Astrocyte (in vitro differentiated cells and primary cell): Measurements from ENCODE around the gene MAP7D1. TPM values are rescaled to one million over a fixed set of nuclear protein-coding genes. Genes with fewer than 3 reads are reported as not detected.
A peak's percentile ranks its signal among the peaks of the same experiment; 100 is the strongest.
"Not testable (repeated sequence)": the region's sequence is repeated elsewhere in the genome, so short reads cannot be mapped to it uniquely, and the experiment has no call there.

Experiments
- DNase-seq: peaks from one replicate; pipeline ENCODE4 v3.0.0-alpha.2; 2010; ENCODE audit warnings: low read depth
- FAIRE-seq: peaks from 2 replicates; lab custom pipeline; 2011; peaks lifted over from hg19 to GRCh38; lab: Jason Lieb, UNC
- H2AFZ ChIP-seq: 2 replicates; pipeline ENCODE4 v1.6.0; 2012; ENCODE audit warnings: low read depth, low read length, inconsistent platforms
- H3K27ac ChIP-seq: 2 replicates; pipeline ENCODE4 v1.5.1; 2011; ENCODE audit warnings: low read depth, low read length, inconsistent platforms
- H3K27me3 ChIP-seq: 2 replicates; pipeline ENCODE4 v1.6.0; 2011; ENCODE audit warnings: low read length, inconsistent platforms; ENCODE audit not compliant: insufficient read depth
- H3K36me3 ChIP-seq: 2 replicates; pipeline ENCODE4 v1.5.1; 2011; ENCODE audit warnings: low read length, inconsistent platforms; ENCODE audit not compliant: insufficient read depth
- H3K4me1 ChIP-seq: 2 replicates; pipeline ENCODE4 v1.5.1; 2011; ENCODE audit warnings: low read length, inconsistent platforms; ENCODE audit not compliant: insufficient read depth
- H3K4me2 ChIP-seq: 2 replicates; pipeline ENCODE4 v1.6.0; 2012; ENCODE audit warnings: low read length, inconsistent platforms
- H3K4me3 ChIP-seq: 2 replicates; pipeline ENCODE4 v1.5.1; 2011; ENCODE audit warnings: low read depth, mild to moderate bottlenecking, low read length, inconsistent platforms; ENCODE audit not compliant: insufficient read depth
- H3K79me2 ChIP-seq: 2 replicates; pipeline ENCODE4 v1.6.0; 2012; ENCODE audit warnings: mild to moderate bottlenecking, low read length, inconsistent platforms; ENCODE audit not compliant: insufficient read depth
- H3K9ac ChIP-seq: 2 replicates; pipeline ENCODE4 v1.6.0; 2012; ENCODE audit warnings: mild to moderate bottlenecking, low read length, inconsistent platforms
- H3K9me3 ChIP-seq: 2 replicates; pipeline ENCODE4 v1.5.1; 2012; ENCODE audit warnings: low read depth, mild to moderate bottlenecking, low read length, inconsistent platforms; ENCODE audit not compliant: insufficient read depth
- H4K20me1 ChIP-seq: 2 replicates; pipeline ENCODE4 v1.6.0; 2012; ENCODE audit warnings: low read length, inconsistent platforms; ENCODE audit not compliant: insufficient read depth
- H3K27ac Mint-ChIP-seq: one replicate; pipeline ENCODE4 v1.8.0; 2021; ENCODE audit warnings: mild to moderate bottlenecking, mixed read lengths; ENCODE audit not compliant: unreplicated experiment
- H3K27me3 Mint-ChIP-seq: one replicate; pipeline ENCODE4 v1.8.0; 2021; ENCODE audit warnings: low read depth, mixed read lengths; ENCODE audit not compliant: unreplicated experiment
- H3K36me3 Mint-ChIP-seq: one replicate; pipeline ENCODE4 v1.8.0; 2021; ENCODE audit warnings: low read depth, mixed read lengths; ENCODE audit not compliant: unreplicated experiment
- H3K4me1 Mint-ChIP-seq: one replicate; pipeline ENCODE4 v1.8.0; 2021; ENCODE audit warnings: low read depth, mixed read lengths; ENCODE audit not compliant: unreplicated experiment
- H3K4me3 Mint-ChIP-seq: one replicate; pipeline ENCODE4 v1.8.0; 2021; ENCODE audit warnings: mild to moderate bottlenecking, moderate library complexity, mixed read lengths; ENCODE audit not compliant: unreplicated experiment
- H3K9me3 Mint-ChIP-seq: one replicate; pipeline ENCODE4 v1.8.0; 2021; ENCODE audit warnings: mild to moderate bottlenecking, mixed read lengths; ENCODE audit not compliant: unreplicated experiment
- CTCF ChIP-seq: IDR thresholded peaks from 2 replicates; pipeline ENCODE4 v1.5.1; 2011; ENCODE audit warnings: low read depth, mild to moderate bottlenecking, inconsistent platforms, low read length, moderate library complexity; ENCODE audit not compliant: insufficient read depth
- EZH2 ChIP-seq: IDR thresholded peaks from 2 replicates; pipeline ENCODE4 v1.6.1; 2012; ENCODE audit warnings: mild to moderate bottlenecking, low read length, inconsistent platforms; ENCODE audit not compliant: insufficient read depth
- total RNA-seq: library from RNA; stranded (reverse); gene quantifications from 2 replicates; pipeline ENCODE4 v1.2.1, GENCODE V29; 2021

The MAP7D1 gene
- total RNA-seq, 1 donor from 2014 or later = 271 TPM

- no peak for FAIRE-seq
- Histone ChIP-seq H3K4me3 (peak overlapping the region; percentile 91), H3K27ac (peak overlapping the region; percentile 94), H3K79me2 (peaks cover 81% of the 10 kb centered on the region), H3K9ac (peak overlapping the region; percentile 90), H3K36me3 (peaks cover 15% of the 10 kb centered on the region), H3K27me3 (no peaks in the 10 kb centered on the region), H3K4me1 (peaks cover 53% of the 10 kb centered on the region), H4K20me1 (peaks cover 65% of the 10 kb centered on the region), H2AFZ (no peak overlapping the region), H3K9me3 (no peaks in the 10 kb centered on the region), H3K4me2 (peak overlapping the region; percentile 97)
- Mint-ChIP-seq H3K4me1 (peaks cover 52% of the 10 kb centered on the region), H3K4me3 (peak overlapping the region; percentile 95), H3K27me3 (no peaks in the 10 kb centered on the region), H3K27ac (peak overlapping the region; percentile 82), H3K36me3 (peaks cover 9% of the 10 kb centered on the region), H3K9me3 (peaks cover 4% of the 10 kb centered on the region)
- TF ChIP-seq EZH2 (no peak), CTCF (no peak)
- no peak for DNase-seq
Measured at GRCh38 chr1:36157973-36158826, 2.2 kb downstream of the MAP7D1 start.

- Histone ChIP-seq H3K79me2 (peaks cover 88% of the 10 kb centered on the region), H3K4me2 (peak overlapping the region; percentile 97), H4K20me1 (peaks cover 71% of the 10 kb centered on the region), H3K4me1 (peaks cover 53% of the 10 kb centered on the region), H3K9ac (peak overlapping the region; percentile 90), H3K36me3 (peaks cover 15% of the 10 kb centered on the region)
- FAIRE-seq = peak; percentile 5
- not testable (repeated sequence) for DNase-seq, H2AFZ ChIP-seq, H3K27me3 Mint-ChIP-seq, H3K9me3 ChIP-seq, H3K36me3 Mint-ChIP-seq, H3K27ac ChIP-seq, H3K9me3 Mint-ChIP-seq, H3K27me3 ChIP-seq, H3K4me3 ChIP-seq
- Mint-ChIP-seq H3K4me3 (peak overlapping the region; percentile 95), H3K27ac (peak overlapping the region; percentile 42), H3K4me1 (peaks cover 54% of the 10 kb centered on the region)
Measured at GRCh38 chr1:36158827-36159252, 2.9 kb downstream of the MAP7D1 start.

GRCh38 chr1:36159614-36160387 is 3.8 kb downstream of the MAP7D1 start:
- Histone ChIP-seq H3K27ac (peak overlapping the region; percentile 83), H3K79me2 (peaks cover 97% of the 10 kb centered on the region), H3K4me2 (peak overlapping the region; percentile 88), H3K4me3 (peak overlapping the region; percentile 53), H2AFZ (no peak overlapping the region), H3K4me1 (peaks cover 52% of the 10 kb centered on the region), H3K27me3 (no peaks in the 10 kb centered on the region), H3K9ac (peak overlapping the region; percentile 84), H3K9me3 (no peaks in the 10 kb centered on the region), H4K20me1 (peaks cover 81% of the 10 kb centered on the region), H3K36me3 (peaks cover 19% of the 10 kb centered on the region)
- Mint-ChIP-seq H3K4me3 (peak overlapping the region; percentile 76), H3K27me3 (no peaks in the 10 kb centered on the region), H3K27ac (peak overlapping the region; percentile 69), H3K36me3 (peaks cover 10% of the 10 kb centered on the region), H3K9me3 (no peaks in the 10 kb centered on the region), H3K4me1 (peaks cover 55% of the 10 kb centered on the region)
- FAIRE-seq (no peak), DNase-seq (no peak)
- no peak for TF ChIP-seq EZH2
- no peak for TF ChIP-seq CTCF
